B cell (primary cell): ENCODE data around the gene RHCG. TPM values are rescaled to one million over a fixed set of nuclear protein-coding genes. Genes with fewer than 3 reads are reported as not detected.

Experiments used
- ATAC-seq: fragments of 200-7000 bp; cut with Tn5 transposase; one replicate; pipeline ENCODE4 v1.10.0; 2021; ENCODE audit warnings: low read depth, mild to moderate bottlenecking, moderate number of reproducible peaks, moderate library complexity
- CTCF ChIA-PET: fragments of 350-600 bp; sonication (Branson Sonifier 250); formaldehyde crosslinking; loops from one replicate; lab custom pipeline; 2021; ENCODE audit warnings: antibody characterized with exemption, inconsistent platforms; lab: Charles Lee
- POLR2A ChIA-PET: fragments of 350-600 bp; sonication (Branson Sonifier 250); formaldehyde crosslinking; loops from one replicate; lab custom pipeline; 2021; ENCODE audit warnings: antibody characterized with exemption; lab: Charles Lee
- DNase-seq: peaks from one replicate; pipeline ENCODE4 v3.0.0; 2013
- H2AFZ ChIP-seq: 2 replicates; pipeline ENCODE4 v1.6.1; 2012; ENCODE audit warnings: mild to moderate bottlenecking, low read depth, low read length; ENCODE audit not compliant: insufficient read depth, poor library complexity, severe bottlenecking
- H3K27ac ChIP-seq, 2 donors: 1 replicate in 1 of 2; 2 replicates in 1 of 2; pipeline ENCODE4 v1.5.1; 2012 to 2013; ENCODE audit warnings: low read length in 2 of 2, mild to moderate bottlenecking in 2 of 2, moderate library complexity in 1 of 2
- H3K27me3 ChIP-seq, 4 experiments: fragments of 200-600 bp in 1 of 4; sonication (generic) in 1 of 4; replicated peaks in 1 of 4; 1 replicate in 2 of 4; 2 replicates in 2 of 4; pipeline versions ENCODE4 v1.6.1 to v1.7.0; 2013 to 2016; ENCODE audit warnings: low read length in 3 of 4, mild to moderate bottlenecking in 2 of 4, mixed read lengths in 1 of 4, moderate library complexity in 1 of 4; ENCODE audit not compliant: insufficient read depth in 4 of 4, control insufficient read depth in 3 of 4; ENCODE audit errors: control extremely low read depth in 1 of 4
- H3K36me3 ChIP-seq, 2 experiments: replicated peaks in 1 of 2; 1 replicate in 1 of 2; 2 replicates in 1 of 2; pipeline versions ENCODE4 v1.6.1 to v1.7.1; 2013; ENCODE audit warnings: low read length in 1 of 2; ENCODE audit not compliant: insufficient read depth in 2 of 2, control insufficient read depth in 1 of 2; ENCODE audit errors: control extremely low read depth in 1 of 2, extremely low read depth in 1 of 2
- H3K4me1 ChIP-seq, 2 donors: fragments of 200-600 bp in 1 of 2; sonication (generic) in 1 of 2; 1 replicate in 1 of 2; 2 replicates in 1 of 2; pipeline versions ENCODE4 v1.5.1 to v1.6.1; 2013 to 2017; ENCODE audit warnings: low read length in 2 of 2; ENCODE audit not compliant: control insufficient read depth in 2 of 2, insufficient read depth in 2 of 2
- H3K4me2 ChIP-seq: replicated peaks from 2 replicates; pipeline ENCODE3; 2012; ENCODE audit warnings: mild to moderate bottlenecking, low read depth, low read length; ENCODE audit not compliant: poor library complexity, severe bottlenecking
- H3K4me3 ChIP-seq, 5 experiments: fragments of 200-600 bp in 1 of 5; sonication (generic) in 1 of 5; 1 replicate in 3 of 5; 2 replicates in 2 of 5; pipeline versions ENCODE4 v1.5.1 to v1.7.0; 2011 to 2016; ENCODE audit warnings: low read length in 4 of 5, mild to moderate bottlenecking in 4 of 5, low read depth in 2 of 5, control low read depth in 1 of 5, moderate library complexity in 1 of 5; ENCODE audit not compliant: insufficient read depth in 1 of 5; ENCODE audit errors: control extremely low read depth in 1 of 5, extremely low read depth in 1 of 5
- H3K79me2 ChIP-seq: fragments of 200-600 bp; sonication (generic); one replicate; pipeline ENCODE4 v1.6.0; 2016; ENCODE audit warnings: low read length; ENCODE audit not compliant: control insufficient read depth, insufficient read depth
- H3K9ac ChIP-seq: fragments of 200-600 bp; sonication (generic); 2 replicates; pipeline ENCODE4 v1.6.1; 2017; ENCODE audit warnings: mild to moderate bottlenecking, low read length, moderate library complexity
- H3K9me3 ChIP-seq, 3 donors: one replicate each; pipeline versions ENCODE4 v1.6.1 to v1.7.1; 2013; ENCODE audit warnings: low read length in 2 of 3; ENCODE audit not compliant: control insufficient read depth in 2 of 3, insufficient read depth in 1 of 3; ENCODE audit errors: control extremely low read depth in 1 of 3
- H4K20me1 ChIP-seq: 2 replicates; pipeline ENCODE4 v1.6.0; 2012; ENCODE audit warnings: mild to moderate bottlenecking, low read length; ENCODE audit not compliant: insufficient read depth, control insufficient read depth, poor library complexity, severe bottlenecking
- H3K27ac Mint-ChIP-seq: one replicate; pipeline ENCODE4 v1.8.0; 2021; ENCODE audit warnings: mixed read lengths
- H3K27me3 Mint-ChIP-seq: one replicate; pipeline ENCODE4 v1.8.0; 2021; ENCODE audit warnings: mixed read lengths
- H3K4me1 Mint-ChIP-seq: one replicate; pipeline ENCODE4 v1.8.0; 2021; ENCODE audit warnings: mixed read lengths
- H3K4me3 Mint-ChIP-seq: one replicate; pipeline ENCODE4 v1.8.0; 2021; ENCODE audit warnings: mixed read lengths
- H3K9me3 Mint-ChIP-seq: one replicate; pipeline ENCODE4 v1.8.0; 2022; ENCODE audit warnings: mixed read lengths; ENCODE audit not compliant: insufficient read depth
- CTCF ChIP-seq: fragments of 200-600 bp; IDR thresholded peaks from one replicate; pipeline ENCODE4 v1.8.0; 2022; ENCODE audit warnings: antibody characterized with exemption, mild to moderate bottlenecking
- EZH2 ChIP-seq: IDR thresholded peaks from 2 replicates; pipeline ENCODE4 v1.6.1; 2012; ENCODE audit warnings: borderline replicate concordance, low read depth, mild to moderate bottlenecking, moderate library complexity, low read length; ENCODE audit not compliant: insufficient read depth, poor library complexity, severe bottlenecking
- WGBS: methylation state at CpG from one replicate; pipeline ENCODE4 v1.1.5; 2013; ENCODE audit warnings: missing lambda C conversion rate; ENCODE audit not compliant: insufficient coverage; 5-methylcytosine and 5-hydroxymethylcytosine counted together
- intact Hi-C: fragments of 100-400 bp; cut with micrococcal nuclease; formaldehyde crosslinking; loops from one replicate; pipeline ENCODE4 v1.10.0; 2022
- polyA plus RNA-seq: library from polyadenylated mRNA; depleted of rRNA; stranded (reverse); fragments of >200 nt; gene quantifications from 2 replicates; pipeline ENCODE4 v1.2.3, GENCODE V29; 2012
- total RNA-seq, 2 donors: library from RNA; stranded (reverse); fragments of 120-200 nt in 1 of 2; gene quantifications; 1 replicate in 1 of 2; 2 replicates in 1 of 2; pipeline versions ENCODE4 v1.2.3 to v1.2.4, GENCODE V29; 2013 to 2022

Gene RHCG
- total and polyA plus RNA-seq, 2 donors (not counting 1 experiment from before 2014, with no cell fraction given), result not detected

DNA sequence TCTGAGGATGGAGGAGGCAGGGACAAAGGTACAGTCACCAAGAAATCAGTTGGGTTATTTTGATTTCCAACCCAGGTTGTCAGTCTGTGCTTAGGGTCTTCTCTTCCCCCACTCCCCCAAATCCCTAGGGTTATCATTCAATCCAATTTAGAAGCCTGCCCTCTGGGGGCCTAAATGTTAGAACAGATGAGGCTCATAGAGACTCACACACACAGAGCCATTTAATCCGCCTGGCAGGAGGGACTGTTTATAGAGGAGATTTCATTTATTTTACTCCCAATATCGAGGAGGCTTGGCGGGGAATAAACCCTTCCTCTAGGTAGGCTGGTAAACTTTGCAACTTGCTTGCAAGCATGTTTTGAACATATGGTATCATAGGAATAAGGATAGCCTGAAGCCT lies 52.8 kb downstream of the RHCG start:
- TF ChIP-seq CTCF, result no peak
- TF ChIP-seq EZH2, result no peak
- no CpG with 5 or more reads among the region's 3 CpGs for WGBS
- Histone ChIP-seq H3K27me3 (peaks cover 0 to 23% (median 2%) of the 10 kb centered on the region in 4 experiments), H3K36me3 (no peaks in the 10 kb centered on the region), H3K9me3 (peaks cover 0 to 9% (median 0%) of the 10 kb centered on the region in 3 donors), H3K4me3 (no peak overlapping the region), H3K4me2 (no peak overlapping the region), H3K27ac (no peak overlapping the region), H3K79me2 (no peaks in the 10 kb centered on the region), H3K9ac (no peak overlapping the region), H2AFZ (no peak overlapping the region), H4K20me1 (no peaks in the 10 kb centered on the region), H3K4me1 (peaks cover 29 to 34% of the 10 kb centered on the region in 2 donors)
- Mint-ChIP-seq H3K4me3 (no peak overlapping the region), H3K27ac (no peak overlapping the region), H3K27me3 (peaks cover 31% of the 10 kb centered on the region), H3K4me1 (peaks cover 33% of the 10 kb centered on the region), H3K9me3 (peaks cover 2% of the 10 kb centered on the region)
- ChIA-PET CTCF (interaction anchor here (1.0 to 3.2 kb wide), 5 partner anchors 10 to 85 kb away, joined by 3 to 19 read pairs (median 5); no protein-coding TSS in a partner anchor), POLR2A (no interaction called here)
- ATAC-seq, result no peak
- intact Hi-C loops, result no loop called here
- no peak for DNase-seq

GRCh38 chr15:89442671-89443307 lies 53.6 kb downstream of the RHCG start:
- Histone ChIP-seq H3K4me2 (peak overlapping the region; percentile 62), H2AFZ (no peak overlapping the region), H3K27ac (no peak overlapping the region), H4K20me1 (no peaks in the 10 kb centered on the region), H3K9me3 (peaks cover 0 to 9% (median 0%) of the 10 kb centered on the region in 3 donors), H3K27me3 (peaks cover 0 to 15% (median 2%) of the 10 kb centered on the region in 4 experiments), H3K4me3 (no peak overlapping the region), H3K4me1 (peaks cover 29 to 34% of the 10 kb centered on the region in 2 donors), H3K9ac (no peak overlapping the region), H3K36me3 (no peaks in the 10 kb centered on the region), H3K79me2 (no peaks in the 10 kb centered on the region)
- POLR2A ChIA-PET, result no interaction called here
- peaks cover 33% of the 10 kb centered on the region for H3K4me1 Mint-ChIP-seq
- H3K27ac Mint-ChIP-seq, result no peak overlapping the region
- ATAC-seq, result no peak
- H3K9me3 Mint-ChIP-seq, result peaks cover 2% of the 10 kb centered on the region
- peaks cover 23% of the 10 kb centered on the region for H3K27me3 Mint-ChIP-seq
- intact Hi-C loops, result no loop called here
- CTCF ChIA-PET, result interaction anchor here (1.0 to 3.2 kb wide), 7 partner anchors 9 to 85 kb away, joined by 3 to 19 read pairs (median 8); no protein-coding TSS in a partner anchor
- TF ChIP-seq EZH2, result no peak
- peak; percentile 55 for TF ChIP-seq CTCF
- DNase-seq, result peak; percentile 41
- H3K4me3 Mint-ChIP-seq, result peak overlapping the region; percentile 37
- WGBS, result 62% methylated on average over 14 of the region's 19 CpGs
